Measurements from ENCODE around the gene CPM. TPM values are rescaled to one million over a fixed set of nuclear protein-coding genes. Genes with fewer than 3 reads are reported as not detected.

CPM gene
- total RNA-seq, 1 experiment from 2014 or later: 0.96 TPM

DNA sequence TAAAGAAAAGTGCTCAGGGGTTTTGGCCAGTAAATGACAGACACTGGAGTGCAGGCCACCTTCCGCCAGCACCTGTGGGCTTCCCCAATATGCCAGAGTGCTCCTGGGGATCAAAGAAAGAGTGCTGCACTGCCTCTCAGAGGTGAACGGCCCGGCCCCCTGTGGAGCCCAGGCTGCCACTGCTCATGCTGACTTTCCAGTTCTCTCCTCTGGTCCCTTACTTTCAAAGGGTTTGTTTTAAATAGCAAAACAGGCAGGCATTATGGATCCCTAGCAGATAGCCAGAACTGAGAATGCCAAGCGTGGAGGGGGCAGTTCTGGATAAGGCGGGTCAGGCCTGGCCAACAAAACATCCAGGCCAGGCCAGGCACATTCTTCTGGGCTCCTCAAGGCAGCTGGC lies 65.4 kb downstream of the CPM start:
- peak; percentile 57 for ATAC-seq
- Mint-ChIP-seq H3K27me3 (ENCODE audit: low read depth) (no peaks in the 10 kb centered on the region), H3K4me1 (peaks cover 14% of the 10 kb centered on the region), H3K4me3 (no peak overlapping the region), H3K36me3 (no peaks in the 10 kb centered on the region), H3K9me3 (no peaks in the 10 kb centered on the region), H3K27ac (no peak overlapping the region)
- ChIA-PET POLR2A (no interaction called here), CTCF (interaction anchor here (0.8 to 1.6 kb wide), 5 partner anchors 10 to 289 kb away, joined by 3 to 5 read pairs (median 3); no protein-coding TSS in a partner anchor)
- peak; percentile 56 for DNase-seq (ENCODE audit: low spot score)
- TF ChIP-seq ATF1 (CRISPR knock-in tag; IDR thresholded peaks at IDR 0.05) (no peak), GABPB1 (CRISPR knock-in tag; IDR thresholded peaks at IDR 0.05) (no peak), NFYB (CRISPR knock-in tag; conservative IDR thresholded peaks at IDR 0.05; ENCODE audit: low read depth) (no peak), RORB (CRISPR knock-in tag; IDR thresholded peaks at IDR 0.05) (no peak), ZNF317 (CRISPR knock-in tag; IDR thresholded peaks at IDR 0.05; ENCODE audit: borderline replicate concordance, low read depth) (no peak), ZNF671 (CRISPR knock-in tag; IDR thresholded peaks at IDR 0.05) (no peak), GRHL2 (CRISPR knock-in tag; IDR thresholded peaks at IDR 0.05; ENCODE audit: insufficient replicate concordance, severe bottlenecking) (no peak), FOXP1 (CRISPR knock-in tag; IDR thresholded peaks at IDR 0.05; ENCODE audit: borderline replicate concordance) (no peak), JUN (CRISPR knock-in tag; IDR thresholded peaks at IDR 0.05) (no peak), ZNF232 (CRISPR knock-in tag; IDR thresholded peaks at IDR 0.05) (no peak)
- TF ChIP-seq, protein P1, sequence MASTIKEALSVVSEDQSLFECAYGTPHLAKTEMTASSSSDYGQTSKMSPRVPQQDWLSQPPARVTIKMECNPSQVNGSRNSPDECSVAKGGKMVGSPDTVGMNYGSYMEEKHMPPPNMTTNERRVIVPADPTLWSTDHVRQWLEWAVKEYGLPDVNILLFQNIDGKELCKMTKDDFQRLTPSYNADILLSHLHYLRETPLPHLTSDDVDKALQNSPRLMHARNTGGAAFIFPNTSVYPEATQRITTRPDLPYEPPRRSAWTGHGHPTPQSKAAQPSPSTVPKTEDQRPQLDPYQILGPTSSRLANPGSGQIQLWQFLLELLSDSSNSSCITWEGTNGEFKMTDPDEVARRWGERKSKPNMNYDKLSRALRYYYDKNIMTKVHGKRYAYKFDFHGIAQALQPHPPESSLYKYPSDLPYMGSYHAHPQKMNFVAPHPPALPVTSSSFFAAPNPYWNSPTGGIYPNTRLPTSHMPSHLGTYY (CRISPR knock-in tag; IDR thresholded peaks at IDR 0.05): no peak
- TF ChIP-seq, protein P2, sequence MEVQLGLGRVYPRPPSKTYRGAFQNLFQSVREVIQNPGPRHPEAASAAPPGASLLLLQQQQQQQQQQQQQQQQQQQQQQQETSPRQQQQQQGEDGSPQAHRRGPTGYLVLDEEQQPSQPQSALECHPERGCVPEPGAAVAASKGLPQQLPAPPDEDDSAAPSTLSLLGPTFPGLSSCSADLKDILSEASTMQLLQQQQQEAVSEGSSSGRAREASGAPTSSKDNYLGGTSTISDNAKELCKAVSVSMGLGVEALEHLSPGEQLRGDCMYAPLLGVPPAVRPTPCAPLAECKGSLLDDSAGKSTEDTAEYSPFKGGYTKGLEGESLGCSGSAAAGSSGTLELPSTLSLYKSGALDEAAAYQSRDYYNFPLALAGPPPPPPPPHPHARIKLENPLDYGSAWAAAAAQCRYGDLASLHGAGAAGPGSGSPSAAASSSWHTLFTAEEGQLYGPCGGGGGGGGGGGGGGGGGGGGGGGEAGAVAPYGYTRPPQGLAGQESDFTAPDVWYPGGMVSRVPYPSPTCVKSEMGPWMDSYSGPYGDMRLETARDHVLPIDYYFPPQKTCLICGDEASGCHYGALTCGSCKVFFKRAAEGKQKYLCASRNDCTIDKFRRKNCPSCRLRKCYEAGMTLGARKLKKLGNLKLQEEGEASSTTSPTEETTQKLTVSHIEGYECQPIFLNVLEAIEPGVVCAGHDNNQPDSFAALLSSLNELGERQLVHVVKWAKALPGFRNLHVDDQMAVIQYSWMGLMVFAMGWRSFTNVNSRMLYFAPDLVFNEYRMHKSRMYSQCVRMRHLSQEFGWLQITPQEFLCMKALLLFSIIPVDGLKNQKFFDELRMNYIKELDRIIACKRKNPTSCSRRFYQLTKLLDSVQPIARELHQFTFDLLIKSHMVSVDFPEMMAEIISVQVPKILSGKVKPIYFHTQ (CRISPR knock-in tag; IDR thresholded peaks at IDR 0.05): no peak

GRCh38 chr12:68866950-68867349 lies 66.0 kb downstream of the CPM start:
- no peak for TF ChIP-seq GABPB1 (CRISPR knock-in tag; IDR thresholded peaks at IDR 0.05)
- TF ChIP-seq ZBTB43 (CRISPR knock-in tag; IDR thresholded peaks at IDR 0.05): no peak
- TF ChIP-seq ATF2 (CRISPR knock-in tag; IDR thresholded peaks at IDR 0.05; ENCODE audit: borderline replicate concordance, low read depth): no peak
- TF ChIP-seq, protein P3, sequence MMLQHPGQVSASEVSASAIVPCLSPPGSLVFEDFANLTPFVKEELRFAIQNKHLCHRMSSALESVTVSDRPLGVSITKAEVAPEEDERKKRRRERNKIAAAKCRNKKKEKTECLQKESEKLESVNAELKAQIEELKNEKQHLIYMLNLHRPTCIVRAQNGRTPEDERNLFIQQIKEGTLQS (CRISPR knock-in tag; conservative IDR thresholded peaks at IDR 0.05): no peak
- TF ChIP-seq, protein P4, sequence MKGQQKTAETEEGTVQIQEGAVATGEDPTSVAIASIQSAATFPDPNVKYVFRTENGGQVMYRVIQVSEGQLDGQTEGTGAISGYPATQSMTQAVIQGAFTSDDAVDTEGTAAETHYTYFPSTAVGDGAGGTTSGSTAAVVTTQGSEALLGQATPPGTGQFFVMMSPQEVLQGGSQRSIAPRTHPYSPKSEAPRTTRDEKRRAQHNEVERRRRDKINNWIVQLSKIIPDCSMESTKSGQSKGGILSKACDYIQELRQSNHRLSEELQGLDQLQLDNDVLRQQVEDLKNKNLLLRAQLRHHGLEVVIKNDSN (CRISPR knock-in tag; IDR thresholded peaks at IDR 0.05): no peak
- no peak for TF ChIP-seq NFYB (CRISPR knock-in tag; conservative IDR thresholded peaks at IDR 0.05; ENCODE audit: low read depth)
- TF ChIP-seq ZNF317 (CRISPR knock-in tag; IDR thresholded peaks at IDR 0.05; ENCODE audit: borderline replicate concordance, low read depth): no peak
- no peak for TF ChIP-seq OVOL2 (CRISPR knock-in tag; IDR thresholded peaks at IDR 0.05; ENCODE audit: borderline replicate concordance)
- TF ChIP-seq TCF7 (CRISPR knock-in tag; IDR thresholded peaks at IDR 0.05; ENCODE audit: low read depth): no peak
- TF ChIP-seq PRRX2 (CRISPR knock-in tag; IDR thresholded peaks at IDR 0.05): no peak
- no peak for TF ChIP-seq MYBL2 (CRISPR knock-in tag; IDR thresholded peaks at IDR 0.05)
- no peak for TF ChIP-seq CREB1 (CRISPR knock-in tag; IDR thresholded peaks at IDR 0.05)
- no peak for TF ChIP-seq ZBTB21 (CRISPR knock-in tag; IDR thresholded peaks at IDR 0.05; ENCODE audit: borderline replicate concordance)
- Mint-ChIP-seq H3K4me3 (no peak overlapping the region), H3K36me3 (no peaks in the 10 kb centered on the region), H3K9me3 (no peaks in the 10 kb centered on the region), H3K4me1 (peaks cover 14% of the 10 kb centered on the region), H3K27ac (no peak overlapping the region), H3K27me3 (ENCODE audit: low read depth) (no peaks in the 10 kb centered on the region)
- no peak for ATAC-seq
- POLR2A ChIA-PET: no interaction called here
- CTCF ChIA-PET: interaction anchor here (1.1 to 1.6 kb wide), 4 partner anchors 10 to 290 kb away, joined by 3 to 5 read pairs (median 3); no protein-coding TSS in a partner anchor
- no peak for DNase-seq (ENCODE audit: low spot score)

Data from WTC11 (cell line).